IPS DF 19.7 (cell line): Measurements from ENCODE around the gene KCTD7.
A peak's percentile ranks its signal among the peaks of the same experiment; 100 is the strongest.
"Not testable (repeated sequence)": the region's sequence is repeated elsewhere in the genome, so short reads cannot be mapped to it uniquely, and the experiment has no call there.

ENCODE experiments used
- DNase-seq: peaks from one replicate; pipeline ENCODE4 v3.0.0-alpha.2; 2013; ENCODE audit warnings: low read depth, low spot score

KCTD7 gene

GRCh38 chr7:66653719-66654274 lies 25.1 kb downstream of the KCTD7 start:
- not testable (repeated sequence) for DNase-seq

DNA sequence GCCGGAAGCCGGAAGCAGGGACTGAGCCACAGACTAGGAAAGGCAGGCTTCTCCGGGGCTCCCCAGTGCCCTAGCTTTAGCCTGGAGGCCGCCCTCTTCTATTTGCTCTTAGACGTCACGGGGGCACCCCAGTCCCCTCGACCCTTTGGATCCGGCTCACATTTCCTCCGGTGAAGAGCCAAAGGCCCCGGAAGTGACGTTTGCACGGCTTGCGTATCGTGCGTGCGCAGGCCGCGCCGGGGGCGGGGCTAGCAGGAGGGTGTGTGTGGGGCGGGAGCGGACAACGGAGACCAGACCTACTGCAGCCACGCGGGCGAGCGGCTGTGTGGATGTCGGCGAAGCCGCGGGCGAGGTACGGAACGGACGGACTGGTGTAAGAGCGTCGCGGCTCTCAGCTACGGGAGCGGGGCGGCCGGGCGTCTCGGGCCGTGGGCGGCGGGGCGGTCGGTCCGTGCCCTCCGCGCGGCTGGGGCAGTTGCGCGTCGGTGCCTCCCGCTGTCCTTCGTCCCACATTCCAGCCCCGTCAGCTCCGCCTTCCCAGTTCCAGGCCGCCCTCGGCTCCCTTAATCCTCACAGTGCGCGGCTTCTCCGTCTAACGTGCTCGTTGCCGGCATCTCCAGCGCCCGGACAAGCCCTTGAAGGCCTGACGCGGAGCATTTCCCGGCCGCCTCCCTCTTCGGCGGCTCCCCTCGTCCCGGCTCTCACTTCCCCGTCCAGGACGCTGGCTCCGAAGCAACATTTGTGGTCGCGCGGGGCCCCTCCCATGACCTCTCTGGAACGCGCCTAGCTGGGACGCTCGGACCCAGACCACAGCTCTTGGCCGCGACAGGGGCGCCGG lies 25.8 kb downstream of the KCTD7 start:
- peak; percentile 94 for DNase-seq

GRCh38 chr7:66655113-66655806 lies 26.6 kb downstream of the KCTD7 start:
- DNase-seq: not testable (repeated sequence)

DNA sequence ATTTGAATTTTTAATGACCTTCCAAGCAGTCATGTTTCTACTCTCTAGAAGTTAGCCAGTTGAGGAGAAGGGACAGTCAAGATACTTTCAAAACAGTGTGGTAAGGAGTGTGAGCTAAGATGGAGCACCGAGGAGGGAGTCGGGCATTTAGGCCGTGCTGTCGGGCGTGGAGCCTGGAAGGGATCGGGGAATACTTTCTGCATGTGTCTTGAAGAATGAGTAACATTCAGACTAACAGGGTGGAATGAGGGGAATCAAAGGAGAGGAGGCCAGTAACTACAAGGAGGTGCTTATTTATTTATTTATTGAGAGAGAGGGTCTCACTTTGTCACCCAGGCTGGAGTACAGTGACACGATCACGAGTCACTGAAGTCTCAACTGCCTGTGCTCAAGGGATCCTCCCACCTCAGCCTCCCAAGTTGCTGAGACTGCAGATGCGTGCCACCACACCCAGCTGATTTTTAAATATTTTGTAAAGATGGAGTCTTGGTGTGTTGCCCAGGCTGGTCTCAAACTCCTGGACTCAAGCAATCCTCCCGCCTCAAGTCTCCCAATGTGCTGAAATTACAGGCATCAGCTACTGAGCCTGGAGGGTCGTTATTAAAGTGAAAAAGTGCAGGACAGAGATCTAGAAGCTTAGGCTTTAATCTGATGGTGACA lies 27.3 kb downstream of the KCTD7 start:
- not testable (repeated sequence) for DNase-seq

DNA sequence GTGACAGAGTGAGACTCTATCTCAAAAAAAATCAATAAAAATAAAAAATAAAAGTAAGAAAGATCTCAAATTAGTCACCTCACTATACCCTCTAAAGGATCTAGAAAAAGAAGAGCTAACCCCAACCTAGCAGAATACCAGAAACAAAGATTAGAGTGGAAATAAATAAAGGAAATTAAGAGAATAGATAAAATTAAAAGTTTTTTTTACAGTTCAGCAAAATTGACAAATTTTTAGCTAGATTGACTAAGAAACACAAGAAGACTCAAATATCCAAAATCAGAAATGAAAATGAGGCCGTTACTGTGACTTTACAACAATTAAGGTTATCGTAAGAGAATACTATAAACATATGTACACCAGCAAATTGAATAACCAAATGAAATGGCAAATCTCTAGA lies 29.1 kb downstream of the KCTD7 start:
- DNase-seq: no peak

DNA sequence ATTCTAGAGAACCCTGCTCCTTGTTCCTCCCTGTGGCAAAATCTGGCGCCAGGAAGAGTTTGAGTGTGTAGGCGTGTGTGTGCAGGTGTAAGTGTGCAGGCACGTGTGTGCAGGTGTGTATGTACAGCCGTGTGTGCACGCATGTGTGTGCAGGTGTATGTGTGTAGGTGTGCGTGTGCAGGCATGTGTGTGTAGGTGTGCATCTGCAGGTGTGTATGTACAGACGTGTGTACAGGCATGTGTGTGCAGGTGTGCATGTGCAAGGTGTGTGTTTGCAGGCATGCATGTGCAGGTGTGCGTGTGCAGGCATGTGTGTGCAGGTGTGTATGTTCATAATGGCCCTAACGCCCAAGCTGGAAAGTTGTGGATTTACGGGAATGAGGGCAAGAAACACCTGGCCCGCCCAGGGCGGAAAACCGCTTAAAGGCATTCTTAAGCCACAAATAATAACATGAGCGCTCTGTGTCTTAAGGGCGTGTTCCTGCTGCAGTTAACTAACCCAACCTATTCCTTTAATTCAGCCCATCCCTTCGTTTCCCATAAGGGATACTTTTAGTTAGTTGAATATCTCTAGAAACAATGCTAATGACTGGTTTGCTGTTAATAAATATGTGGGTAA lies 34.1 kb downstream of the KCTD7 start:
- DNase-seq: no peak

DNA sequence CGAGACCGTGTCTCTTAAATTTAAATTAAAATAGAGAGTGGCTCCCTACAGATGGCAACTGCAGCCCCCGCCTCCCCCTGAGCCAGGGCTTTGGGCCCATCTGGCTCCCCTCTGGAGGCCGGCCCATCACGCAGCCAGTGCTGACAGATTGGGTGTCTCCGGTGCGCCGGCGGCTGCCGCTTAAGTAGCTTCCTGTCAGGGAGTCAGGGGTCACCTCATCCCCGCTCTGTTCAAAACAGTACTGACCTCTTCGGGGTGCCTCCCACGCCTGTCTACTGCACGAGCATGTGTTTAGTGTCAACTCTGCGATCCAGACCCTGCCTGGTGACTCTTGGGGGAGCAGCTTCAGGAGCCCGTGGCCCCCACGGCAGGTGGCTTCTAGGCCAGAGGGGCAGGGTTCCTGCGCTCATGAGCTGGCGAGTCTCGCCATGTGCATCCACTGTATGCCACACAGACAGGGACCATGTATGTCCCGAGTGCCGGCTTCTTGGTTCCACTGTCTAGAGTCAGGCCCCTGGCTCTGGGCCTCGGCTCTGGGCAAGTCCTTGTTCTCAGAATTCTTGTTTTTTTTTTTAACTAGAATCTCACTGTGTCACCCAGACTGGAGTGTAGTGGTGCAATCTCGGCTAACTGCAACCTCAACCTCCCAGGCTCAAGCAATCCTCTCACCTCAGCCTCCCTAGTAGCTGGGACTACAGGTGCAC lies 36.1 kb downstream of the KCTD7 start:
- DNase-seq: no peak

DNA sequence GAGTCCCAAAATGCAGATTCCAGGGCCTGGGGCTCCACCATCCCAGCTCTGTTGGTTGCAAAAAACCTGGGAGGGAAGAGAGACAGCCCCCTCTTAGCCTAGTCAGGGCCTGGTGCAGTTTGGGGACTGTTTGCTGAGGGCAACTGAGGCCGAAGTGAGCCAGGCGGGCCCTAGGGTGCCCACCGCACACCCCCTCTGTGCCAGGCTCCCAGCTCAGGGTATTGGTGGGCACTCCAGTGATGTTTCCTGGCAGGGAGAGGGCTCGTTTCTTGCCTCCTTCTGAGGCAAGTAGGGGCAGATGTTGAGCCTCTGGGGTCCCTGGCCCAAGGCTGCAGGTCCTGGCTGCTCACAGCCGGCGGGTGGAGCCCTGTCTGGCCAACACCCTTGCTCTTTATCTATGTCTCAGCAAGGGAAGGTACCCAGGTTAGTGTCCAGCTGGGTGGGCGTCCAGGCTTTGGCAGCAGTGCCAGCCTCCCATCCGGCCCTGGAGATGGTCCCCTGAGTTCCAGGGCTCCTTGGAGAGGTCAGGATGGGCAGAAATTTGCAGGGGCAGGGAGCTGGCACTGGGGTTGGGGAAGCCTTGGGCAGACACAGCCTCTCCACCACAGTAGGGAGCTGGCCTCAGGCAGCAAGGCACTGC lies 37.8 kb downstream of the KCTD7 start:
- no peak for DNase-seq

- no peak for DNase-seq
Measured at GRCh38 chr7:66667023-66667728, 38.5 kb downstream of the KCTD7 start.

DNA sequence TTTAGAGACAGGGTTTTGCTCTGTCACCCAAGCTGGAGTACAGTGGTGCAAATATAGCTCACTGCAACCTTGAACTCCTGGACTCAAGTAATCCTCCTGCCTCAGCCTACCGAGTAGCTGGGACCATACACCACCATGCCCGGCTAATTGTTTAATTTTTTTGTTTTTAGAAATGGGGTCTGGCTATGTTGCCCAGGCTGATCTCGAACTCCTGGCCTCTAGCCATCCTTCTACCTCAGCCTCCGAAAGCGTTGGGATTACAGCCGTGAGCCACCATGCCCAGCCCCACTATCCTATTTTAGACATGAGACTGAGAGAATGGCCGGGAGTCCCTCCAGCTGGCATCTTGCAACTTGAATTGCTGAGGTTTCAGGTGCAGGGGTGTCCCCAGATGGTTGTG lies 39.4 kb downstream of the KCTD7 start:
- DNase-seq: no peak

- DNase-seq: no peak
Measured at GRCh38 chr7:66668677-66669076, 40.0 kb downstream of the KCTD7 start.

- DNase-seq: no peak
Measured at GRCh38 chr7:66669088-66669487, 40.4 kb downstream of the KCTD7 start.

- DNase-seq: no peak
Measured at GRCh38 chr7:66669496-66669895, 40.8 kb downstream of the KCTD7 start.

GRCh38 chr7:66671034-66671433 lies 42.4 kb downstream of the KCTD7 start:
- DNase-seq: no peak

DNA sequence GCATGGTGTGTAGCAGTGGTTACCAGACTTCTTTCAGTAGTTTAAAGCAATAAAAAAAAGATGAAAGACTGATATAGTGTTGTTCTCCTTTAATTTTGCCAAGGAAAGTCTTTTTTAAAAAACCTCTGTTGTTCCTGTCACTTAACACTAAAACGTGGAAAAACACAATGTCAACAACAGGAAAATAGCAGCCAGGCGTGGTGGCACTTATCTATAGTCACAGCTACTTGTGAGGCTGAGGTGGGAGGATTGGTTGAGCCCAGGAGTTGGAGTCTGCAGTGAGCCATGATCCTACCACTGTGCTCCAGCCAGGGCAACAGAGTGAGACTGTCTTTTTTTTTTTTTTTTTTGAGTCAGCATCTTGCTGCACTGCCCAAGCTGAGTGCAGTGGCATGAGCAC lies 42.8 kb downstream of the KCTD7 start:
- not testable (repeated sequence) for DNase-seq

- not testable (repeated sequence) for DNase-seq
Measured at GRCh38 chr7:66672432-66673123, 43.9 kb downstream of the KCTD7 start.

DNA sequence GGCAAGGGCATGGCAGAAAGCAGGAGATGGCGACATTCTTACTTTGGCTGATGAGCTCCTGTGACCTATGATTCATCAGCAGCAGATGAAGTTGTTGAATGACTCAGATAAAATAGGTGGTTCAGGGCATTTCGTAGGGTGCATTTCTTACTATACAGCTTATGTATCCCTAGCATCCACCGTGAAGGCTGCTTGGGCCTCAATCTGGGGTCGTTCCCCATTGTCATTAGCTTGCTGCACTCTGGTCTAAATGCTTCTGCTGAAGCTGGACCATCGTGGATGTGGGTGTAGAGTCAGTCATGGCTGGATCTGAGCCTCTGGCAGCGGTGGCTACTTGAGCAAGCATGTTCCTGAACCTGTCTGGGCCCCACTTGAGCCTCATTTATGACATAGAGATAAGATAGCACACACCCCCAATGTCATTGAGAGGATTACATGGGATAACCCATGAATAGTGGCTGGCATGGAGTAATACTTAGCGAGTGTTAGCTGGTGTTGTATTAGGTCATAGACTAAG lies 44.5 kb downstream of the KCTD7 start:
- not testable (repeated sequence) for DNase-seq

GRCh38 chr7:66679633-66680244 lies 51.1 kb downstream of the KCTD7 start:
- DNase-seq: no peak
